Measurements from ENCODE around the gene OAT.

- no peak for TF ChIP-seq POLR2A (IDR thresholded peaks at IDR 0.05)
- TF ChIP-seq, protein P1, sequence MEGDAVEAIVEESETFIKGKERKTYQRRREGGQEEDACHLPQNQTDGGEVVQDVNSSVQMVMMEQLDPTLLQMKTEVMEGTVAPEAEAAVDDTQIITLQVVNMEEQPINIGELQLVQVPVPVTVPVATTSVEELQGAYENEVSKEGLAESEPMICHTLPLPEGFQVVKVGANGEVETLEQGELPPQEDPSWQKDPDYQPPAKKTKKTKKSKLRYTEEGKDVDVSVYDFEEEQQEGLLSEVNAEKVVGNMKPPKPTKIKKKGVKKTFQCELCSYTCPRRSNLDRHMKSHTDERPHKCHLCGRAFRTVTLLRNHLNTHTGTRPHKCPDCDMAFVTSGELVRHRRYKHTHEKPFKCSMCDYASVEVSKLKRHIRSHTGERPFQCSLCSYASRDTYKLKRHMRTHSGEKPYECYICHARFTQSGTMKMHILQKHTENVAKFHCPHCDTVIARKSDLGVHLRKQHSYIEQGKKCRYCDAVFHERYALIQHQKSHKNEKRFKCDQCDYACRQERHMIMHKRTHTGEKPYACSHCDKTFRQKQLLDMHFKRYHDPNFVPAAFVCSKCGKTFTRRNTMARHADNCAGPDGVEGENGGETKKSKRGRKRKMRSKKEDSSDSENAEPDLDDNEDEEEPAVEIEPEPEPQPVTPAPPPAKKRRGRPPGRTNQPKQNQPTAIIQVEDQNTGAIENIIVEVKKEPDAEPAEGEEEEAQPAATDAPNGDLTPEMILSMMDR (IDR thresholded peaks at IDR 0.05): no peak
These were observed 25.9 kb downstream of the OAT start for GRCh38 chr10:124392626-124393342.
